Measurements from ENCODE around the gene PKMYT1.

PKMYT1 gene

DNA sequence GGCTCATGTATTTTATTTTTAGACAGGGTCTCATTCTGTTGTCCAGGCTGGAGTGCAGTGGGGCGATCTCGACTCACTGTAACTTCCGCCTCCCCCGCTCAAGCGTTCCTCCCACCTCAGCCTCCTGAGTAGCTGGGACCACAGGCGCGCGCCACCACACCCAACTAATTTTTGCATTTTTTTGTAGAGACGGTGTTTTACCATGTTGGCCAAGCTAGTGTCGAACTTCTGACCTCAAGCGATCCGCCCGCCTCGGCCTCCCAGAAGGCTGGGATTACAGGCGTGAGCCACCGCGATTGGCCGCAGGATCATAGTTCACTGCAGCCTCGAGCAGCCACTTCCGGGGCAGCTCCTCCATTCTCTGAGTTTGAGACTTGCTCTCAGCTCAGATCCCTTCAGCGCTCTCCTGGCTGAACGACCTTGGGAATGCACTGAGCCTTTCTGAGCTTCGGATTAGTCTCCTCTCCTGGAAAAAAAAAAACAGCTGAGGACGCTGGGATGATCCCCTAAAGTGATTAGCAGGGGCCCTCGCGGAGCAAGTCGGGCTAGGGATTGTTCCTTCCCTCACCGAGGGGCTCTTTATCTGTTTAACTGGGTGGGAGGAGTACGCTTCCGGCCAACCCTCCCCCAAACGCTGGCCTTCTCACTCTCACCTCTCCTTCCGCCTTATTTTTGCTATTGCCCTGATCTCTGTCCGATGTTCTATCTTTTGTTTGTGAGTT, 1.1 kb upstream of the PKMYT1 start:
- Histone ChIP-seq H3K36me3 (ENCODE audit: insufficient read depth, low read length) (no peaks in the 10 kb centered on the region), H2AFZ (ENCODE audit: low read length, unreplicated experiment) (no peak overlapping the region), H3K4me1 (ENCODE audit: control insufficient read depth, insufficient read depth, low read length, unreplicated experiment) (peaks cover 7% of the 10 kb centered on the region), H3K4me3 (ENCODE audit: low read depth, low read length) (peak overlapping the region; percentile 94), H3K27me3 (ENCODE audit: insufficient read depth, low read length) (no peaks in the 10 kb centered on the region), H3K27ac (ENCODE audit: low read depth, low read length) (no peak overlapping the region), H3K79me2 (ENCODE audit: control insufficient read depth, insufficient read depth, low read length, unreplicated experiment) (peaks cover 7% of the 10 kb centered on the region)

DNA sequence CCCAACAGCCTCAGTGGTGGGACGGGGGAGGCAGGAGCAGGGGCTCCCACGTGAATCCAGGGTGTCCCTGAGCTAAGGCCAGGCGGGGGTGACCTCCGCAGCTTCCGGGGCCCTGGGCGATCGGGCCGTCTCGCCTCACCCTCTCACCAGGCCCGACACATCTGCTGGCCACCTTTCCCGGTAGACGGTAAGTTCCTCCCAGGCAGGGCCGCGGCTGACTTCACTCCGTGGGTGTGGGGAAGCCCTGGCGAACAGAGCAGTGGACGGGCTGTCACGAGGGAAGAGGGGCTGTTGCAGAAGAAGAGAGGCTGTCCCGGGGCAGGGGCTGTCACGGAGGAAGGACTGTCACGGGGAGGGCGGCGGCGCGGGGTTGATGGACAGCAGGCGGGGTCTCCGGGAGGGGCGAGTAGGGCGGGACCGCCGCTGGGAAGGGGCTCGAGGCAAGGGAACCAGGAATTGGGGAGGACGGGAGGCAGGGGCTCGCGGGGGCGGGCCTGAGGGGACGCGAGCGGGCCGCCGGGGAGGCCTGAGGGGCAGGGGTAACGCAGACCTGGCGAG, 498 bp downstream of the PKMYT1 start:
- H3K79me2 ChIP-seq (ENCODE audit: control insufficient read depth, insufficient read depth, low read length, unreplicated experiment), result peaks cover 7% of the 10 kb centered on the region
- H3K27ac ChIP-seq (ENCODE audit: low read depth, low read length), result no peak overlapping the region
- no peaks in the 10 kb centered on the region for H3K36me3 ChIP-seq (ENCODE audit: insufficient read depth, low read length)
- no peaks in the 10 kb centered on the region for H3K27me3 ChIP-seq (ENCODE audit: insufficient read depth, low read length)
- H3K4me1 ChIP-seq (ENCODE audit: control insufficient read depth, insufficient read depth, low read length, unreplicated experiment), result peaks cover 7% of the 10 kb centered on the region
- H3K4me3 ChIP-seq (ENCODE audit: low read depth, low read length), result peak overlapping the region; percentile 94
- H2AFZ ChIP-seq (ENCODE audit: low read length, unreplicated experiment), result peak overlapping the region; percentile 55

DNA sequence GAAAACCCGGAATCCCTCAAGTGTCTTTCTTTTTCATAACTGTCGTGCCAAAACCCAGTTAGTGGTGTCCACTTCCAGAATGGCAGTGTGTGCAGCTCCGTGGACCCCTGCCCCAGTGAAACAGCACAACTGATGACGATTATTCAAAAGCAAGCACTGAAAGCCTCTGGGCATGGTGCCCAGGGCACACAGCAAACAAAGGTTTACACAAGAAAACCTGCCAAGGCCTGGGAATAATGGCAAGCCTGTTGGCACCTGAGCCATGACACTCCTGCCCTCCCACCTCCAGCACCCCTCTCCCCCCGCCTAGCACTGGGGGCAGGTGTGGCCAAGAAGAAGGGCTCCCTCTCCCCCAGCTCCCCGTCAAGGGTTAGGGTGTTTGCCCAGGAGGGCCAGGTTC, 2.8 kb downstream of the PKMYT1 start:
- Histone ChIP-seq H3K27ac (ENCODE audit: low read depth, low read length) (no peak overlapping the region), H3K36me3 (ENCODE audit: insufficient read depth, low read length) (no peaks in the 10 kb centered on the region), H3K27me3 (ENCODE audit: insufficient read depth, low read length) (no peaks in the 10 kb centered on the region), H3K4me1 (ENCODE audit: control insufficient read depth, insufficient read depth, low read length, unreplicated experiment) (peaks cover 7% of the 10 kb centered on the region), H2AFZ (ENCODE audit: low read length, unreplicated experiment) (no peak overlapping the region), H3K4me3 (ENCODE audit: low read depth, low read length) (no peak overlapping the region), H3K79me2 (ENCODE audit: control insufficient read depth, insufficient read depth, low read length, unreplicated experiment) (peaks cover 7% of the 10 kb centered on the region)

DNA sequence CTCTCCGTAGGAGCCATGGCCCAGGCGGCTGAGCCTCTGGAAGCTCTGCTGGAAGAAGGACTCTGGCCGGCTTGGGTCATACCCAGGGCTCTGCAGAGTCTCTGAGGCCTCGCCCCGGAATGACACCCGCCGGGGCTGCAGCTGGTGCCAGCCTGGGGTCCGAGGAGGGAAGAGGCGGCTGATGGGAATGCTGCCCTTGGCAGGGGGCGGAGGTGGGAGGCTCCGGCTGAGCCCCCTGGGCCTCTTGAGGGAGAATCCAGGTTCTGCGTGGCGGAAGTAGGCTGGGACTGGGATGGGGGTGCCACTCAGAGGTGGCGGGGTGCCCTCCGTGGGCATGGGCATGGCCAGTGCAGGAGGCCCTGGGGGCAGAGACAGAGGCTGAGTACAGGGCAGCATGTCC, 3.6 kb downstream of the PKMYT1 start:
- Histone ChIP-seq H3K79me2 (ENCODE audit: control insufficient read depth, insufficient read depth, low read length, unreplicated experiment) (peaks cover 7% of the 10 kb centered on the region), H3K27me3 (ENCODE audit: insufficient read depth, low read length) (no peaks in the 10 kb centered on the region), H3K4me1 (ENCODE audit: control insufficient read depth, insufficient read depth, low read length, unreplicated experiment) (peaks cover 7% of the 10 kb centered on the region), H3K4me3 (ENCODE audit: low read depth, low read length) (no peak overlapping the region), H3K27ac (ENCODE audit: low read depth, low read length) (no peak overlapping the region), H3K36me3 (ENCODE audit: insufficient read depth, low read length) (no peaks in the 10 kb centered on the region), H2AFZ (ENCODE audit: low read length, unreplicated experiment) (no peak overlapping the region)

- Histone ChIP-seq H3K4me3 (ENCODE audit: low read depth, low read length) (no peak overlapping the region), H3K36me3 (ENCODE audit: insufficient read depth, low read length) (no peaks in the 10 kb centered on the region)
Observed at GRCh38 chr16:2976201-2976600, 4.0 kb downstream of the PKMYT1 start.

GRCh38 chr16:2975161-2975795, 5.0 kb downstream of the PKMYT1 start:
- Histone ChIP-seq H3K27me3 (ENCODE audit: insufficient read depth, low read length) (no peaks in the 10 kb centered on the region), H3K79me2 (ENCODE audit: control insufficient read depth, insufficient read depth, low read length, unreplicated experiment) (peaks cover 7% of the 10 kb centered on the region), H2AFZ (ENCODE audit: low read length, unreplicated experiment) (no peak overlapping the region), H3K4me3 (ENCODE audit: low read depth, low read length) (no peak overlapping the region), H3K27ac (ENCODE audit: low read depth, low read length) (no peak overlapping the region), H3K36me3 (ENCODE audit: insufficient read depth, low read length) (no peaks in the 10 kb centered on the region), H3K4me1 (ENCODE audit: control insufficient read depth, insufficient read depth, low read length, unreplicated experiment) (peaks cover 1% of the 10 kb centered on the region)

More at GRCh38 chr16:2976201-2976600, 4.0 kb downstream of the PKMYT1 start:
- Histone ChIP-seq H3K27me3 (ENCODE audit: insufficient read depth, low read length) (no peaks in the 10 kb centered on the region), H3K27ac (ENCODE audit: low read depth, low read length) (no peak overlapping the region), H2AFZ (ENCODE audit: low read length, unreplicated experiment) (no peak overlapping the region), H3K79me2 (ENCODE audit: control insufficient read depth, insufficient read depth, low read length, unreplicated experiment) (peaks cover 7% of the 10 kb centered on the region), H3K4me1 (ENCODE audit: control insufficient read depth, insufficient read depth, low read length, unreplicated experiment) (peaks cover 4% of the 10 kb centered on the region)

GRCh38 chr16:2974319-2975056, 5.8 kb downstream of the PKMYT1 start:
- no peak overlapping the region for H3K4me3 ChIP-seq (ENCODE audit: low read depth, low read length)
- no peaks in the 10 kb centered on the region for H3K36me3 ChIP-seq (ENCODE audit: insufficient read depth, low read length)
- H3K79me2 ChIP-seq (ENCODE audit: control insufficient read depth, insufficient read depth, low read length, unreplicated experiment), result peaks cover 2% of the 10 kb centered on the region
- H2AFZ ChIP-seq (ENCODE audit: low read length, unreplicated experiment), result no peak overlapping the region
- peaks cover 3% of the 10 kb centered on the region for H3K4me1 ChIP-seq (ENCODE audit: control insufficient read depth, insufficient read depth, low read length, unreplicated experiment)
- H3K27ac ChIP-seq (ENCODE audit: low read depth, low read length), result no peak overlapping the region
- no peaks in the 10 kb centered on the region for H3K27me3 ChIP-seq (ENCODE audit: insufficient read depth, low read length)

DNA sequence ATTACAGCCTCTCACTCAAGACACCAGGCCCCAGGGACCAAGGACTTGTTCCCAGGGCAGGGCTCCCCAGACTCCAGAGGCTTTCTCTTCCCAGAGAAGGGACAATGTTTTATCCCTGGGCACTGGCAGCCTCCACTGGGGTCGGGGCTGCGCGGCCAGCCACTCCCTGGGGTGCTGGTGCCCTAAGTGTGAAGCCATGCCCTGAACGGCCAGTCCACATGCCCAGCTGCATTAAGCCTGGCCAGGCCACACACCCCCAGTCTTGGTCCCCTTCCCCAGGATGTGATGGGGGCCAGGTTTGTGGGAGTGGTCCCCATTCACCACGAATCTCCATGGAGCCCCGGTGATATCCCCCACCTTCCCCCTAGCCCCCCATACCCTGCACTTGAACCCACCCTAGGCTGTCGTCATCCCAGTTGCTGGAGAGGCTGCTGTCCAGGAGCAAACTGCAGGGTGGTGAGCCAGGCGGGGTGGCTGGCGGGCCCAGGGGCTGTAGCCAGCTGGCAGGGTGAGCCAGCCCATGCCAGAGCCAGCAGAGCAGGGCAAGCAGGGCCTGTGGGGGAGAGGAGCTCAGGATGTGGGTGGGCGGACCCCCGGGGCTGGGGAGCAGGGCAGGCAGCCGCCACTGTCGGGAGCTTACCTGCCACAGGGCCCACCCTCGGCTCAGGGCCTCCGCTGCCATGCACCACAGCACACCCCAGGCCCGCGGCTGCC, 6.5 kb downstream of the PKMYT1 start:
- Histone ChIP-seq H3K27ac (ENCODE audit: low read depth, low read length) (no peak overlapping the region), H3K79me2 (ENCODE audit: control insufficient read depth, insufficient read depth, low read length, unreplicated experiment) (no peaks in the 10 kb centered on the region), H3K36me3 (ENCODE audit: insufficient read depth, low read length) (no peaks in the 10 kb centered on the region), H3K4me3 (ENCODE audit: low read depth, low read length) (no peak overlapping the region), H3K27me3 (ENCODE audit: insufficient read depth, low read length) (no peaks in the 10 kb centered on the region), H2AFZ (ENCODE audit: low read length, unreplicated experiment) (no peak overlapping the region), H3K4me1 (ENCODE audit: control insufficient read depth, insufficient read depth, low read length, unreplicated experiment) (peaks cover 3% of the 10 kb centered on the region)

DNA sequence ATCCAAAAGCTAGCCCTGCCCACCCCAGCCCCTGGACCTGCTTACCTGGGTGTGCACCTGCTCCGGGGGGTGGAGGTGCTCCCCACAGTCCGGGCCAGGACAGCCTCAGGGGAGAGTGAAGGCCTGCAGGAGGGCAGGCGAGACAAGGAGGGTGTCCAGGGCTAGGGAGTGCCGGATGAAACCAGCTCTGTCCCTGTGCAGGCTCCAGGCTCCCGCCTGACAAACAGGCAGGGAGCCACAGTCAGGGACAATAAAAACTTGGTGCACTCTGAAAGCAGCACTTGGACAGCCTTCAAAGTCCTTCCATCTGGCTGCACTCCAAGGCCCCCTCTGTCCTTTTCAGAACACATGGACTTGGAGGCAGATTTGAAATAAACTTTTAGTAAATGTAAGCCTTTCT, 7.2 kb downstream of the PKMYT1 start:
- peaks cover 9% of the 10 kb centered on the region for H3K4me1 ChIP-seq (ENCODE audit: control insufficient read depth, insufficient read depth, low read length, unreplicated experiment)
- H3K27ac ChIP-seq (ENCODE audit: low read depth, low read length), result no peak overlapping the region
- no peaks in the 10 kb centered on the region for H3K36me3 ChIP-seq (ENCODE audit: insufficient read depth, low read length)

More for the DNA sequence above, 7.2 kb downstream of the PKMYT1 start:
- H3K4me3 ChIP-seq (ENCODE audit: low read depth, low read length), result no peak overlapping the region
- no peak overlapping the region for H2AFZ ChIP-seq (ENCODE audit: low read length, unreplicated experiment)
- H3K79me2 ChIP-seq (ENCODE audit: control insufficient read depth, insufficient read depth, low read length, unreplicated experiment), result no peaks in the 10 kb centered on the region
- peaks cover 1% of the 10 kb centered on the region; the same call in 1 of the 2 replicates for H3K27me3 ChIP-seq (ENCODE audit: insufficient read depth, low read length)
